Measurements from ENCODE around the gene DPY19L1.

DNA sequence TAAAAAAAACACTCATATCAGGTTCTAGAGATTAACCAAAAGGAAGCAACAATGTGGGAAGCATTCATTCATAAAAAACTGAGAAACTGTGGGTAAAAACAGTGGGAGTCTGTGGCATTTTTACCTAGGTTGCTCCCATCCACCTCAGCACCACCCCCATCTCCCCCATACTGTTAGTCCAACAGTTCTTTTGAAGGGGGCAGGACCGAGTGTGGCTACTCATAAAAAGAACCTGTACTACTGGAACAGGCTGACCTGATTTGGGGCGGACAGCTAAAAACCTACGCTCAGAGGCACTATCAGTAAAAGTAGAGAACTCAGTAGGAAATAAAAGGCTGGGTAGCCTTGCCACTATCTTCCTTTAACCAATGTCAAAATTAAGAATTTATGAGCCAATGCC lies 84.5 kb downstream of the DPY19L1 start:
- TF ChIP-seq, protein P1, sequence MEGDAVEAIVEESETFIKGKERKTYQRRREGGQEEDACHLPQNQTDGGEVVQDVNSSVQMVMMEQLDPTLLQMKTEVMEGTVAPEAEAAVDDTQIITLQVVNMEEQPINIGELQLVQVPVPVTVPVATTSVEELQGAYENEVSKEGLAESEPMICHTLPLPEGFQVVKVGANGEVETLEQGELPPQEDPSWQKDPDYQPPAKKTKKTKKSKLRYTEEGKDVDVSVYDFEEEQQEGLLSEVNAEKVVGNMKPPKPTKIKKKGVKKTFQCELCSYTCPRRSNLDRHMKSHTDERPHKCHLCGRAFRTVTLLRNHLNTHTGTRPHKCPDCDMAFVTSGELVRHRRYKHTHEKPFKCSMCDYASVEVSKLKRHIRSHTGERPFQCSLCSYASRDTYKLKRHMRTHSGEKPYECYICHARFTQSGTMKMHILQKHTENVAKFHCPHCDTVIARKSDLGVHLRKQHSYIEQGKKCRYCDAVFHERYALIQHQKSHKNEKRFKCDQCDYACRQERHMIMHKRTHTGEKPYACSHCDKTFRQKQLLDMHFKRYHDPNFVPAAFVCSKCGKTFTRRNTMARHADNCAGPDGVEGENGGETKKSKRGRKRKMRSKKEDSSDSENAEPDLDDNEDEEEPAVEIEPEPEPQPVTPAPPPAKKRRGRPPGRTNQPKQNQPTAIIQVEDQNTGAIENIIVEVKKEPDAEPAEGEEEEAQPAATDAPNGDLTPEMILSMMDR (conservative IDR thresholded peaks at IDR 0.05), result no peak
- no peak for TF ChIP-seq ZFX (IDR thresholded peaks at IDR 0.05)

Data from C4-2B (cell line).